ENCODE measurements around the gene MXD3.
"Not testable (repeated sequence)": the region's sequence is repeated elsewhere in the genome, so short reads cannot be mapped to it uniquely, and the experiment has no call there.

Gene MXD3

DNA sequence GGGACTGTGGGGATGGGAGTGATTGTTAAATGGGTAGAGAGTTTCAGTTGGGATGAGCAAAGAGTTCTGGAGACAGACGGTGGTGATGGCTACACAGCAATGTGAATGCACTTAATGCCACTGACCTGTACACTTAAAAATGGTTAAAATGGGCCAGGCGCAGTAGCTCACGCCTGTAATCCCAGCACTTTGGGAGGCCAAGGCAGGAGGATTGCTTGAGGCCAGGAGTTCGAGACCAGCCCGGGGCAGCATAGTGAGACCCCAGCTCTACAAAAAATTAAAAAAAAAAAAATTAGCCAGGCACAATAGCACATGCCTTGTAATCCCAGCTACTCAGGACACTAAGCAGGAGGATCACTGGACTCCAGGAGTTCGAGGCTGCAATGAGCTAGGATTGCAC is 32.1 kb upstream of the MXD3 start:
- no peak for DNase-seq (ENCODE audit: low read depth in 2 of 2)

- not testable (repeated sequence) for DNase-seq (ENCODE audit: low read depth in 2 of 2)
Observed at GRCh38 chr5:177343000-177343399, 31.3 kb upstream of the MXD3 start.

DNA sequence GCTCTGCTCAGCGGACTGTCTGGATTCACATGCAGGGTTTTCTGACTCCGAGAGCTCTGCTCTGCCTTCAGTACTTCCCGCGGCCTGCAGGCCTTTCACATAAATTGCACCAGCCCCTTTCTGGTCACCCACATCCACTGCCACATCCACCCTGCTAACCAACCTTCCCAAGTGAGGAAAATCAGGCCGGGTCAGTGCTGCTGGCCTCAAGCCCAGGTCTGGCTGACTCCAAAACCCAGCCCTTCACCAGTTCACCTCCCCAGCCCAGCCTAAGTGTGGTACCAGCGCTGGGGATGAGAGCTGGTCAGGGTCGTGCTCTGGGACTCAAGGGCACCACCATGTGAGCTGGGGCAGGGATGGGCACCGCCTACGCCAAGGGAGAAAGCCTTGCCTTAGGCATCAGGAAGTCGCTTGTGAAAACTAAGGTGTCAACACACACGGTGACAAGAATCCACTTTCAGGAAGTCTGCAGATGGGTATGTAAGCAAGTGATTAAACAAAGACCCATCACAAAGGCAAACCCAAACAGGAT is 27.5 kb upstream of the MXD3 start:
- DNase-seq (ENCODE audit: low read depth in 2 of 2) = no peak

GRCh38 chr5:177338251-177339106 is 26.8 kb upstream of the MXD3 start:
- no peak for DNase-seq (ENCODE audit: low read depth in 2 of 2)

- no peak for DNase-seq (ENCODE audit: low read depth in 2 of 2)
Observed at GRCh38 chr5:177336603-177337494, 25.2 kb upstream of the MXD3 start.

GRCh38 chr5:177336112-177336511 is 24.4 kb upstream of the MXD3 start:
- no peak for DNase-seq (ENCODE audit: low read depth in 2 of 2)

GRCh38 chr5:177335701-177336065 is 24.0 kb upstream of the MXD3 start:
- no peak for DNase-seq (ENCODE audit: low read depth in 2 of 2)

DNA sequence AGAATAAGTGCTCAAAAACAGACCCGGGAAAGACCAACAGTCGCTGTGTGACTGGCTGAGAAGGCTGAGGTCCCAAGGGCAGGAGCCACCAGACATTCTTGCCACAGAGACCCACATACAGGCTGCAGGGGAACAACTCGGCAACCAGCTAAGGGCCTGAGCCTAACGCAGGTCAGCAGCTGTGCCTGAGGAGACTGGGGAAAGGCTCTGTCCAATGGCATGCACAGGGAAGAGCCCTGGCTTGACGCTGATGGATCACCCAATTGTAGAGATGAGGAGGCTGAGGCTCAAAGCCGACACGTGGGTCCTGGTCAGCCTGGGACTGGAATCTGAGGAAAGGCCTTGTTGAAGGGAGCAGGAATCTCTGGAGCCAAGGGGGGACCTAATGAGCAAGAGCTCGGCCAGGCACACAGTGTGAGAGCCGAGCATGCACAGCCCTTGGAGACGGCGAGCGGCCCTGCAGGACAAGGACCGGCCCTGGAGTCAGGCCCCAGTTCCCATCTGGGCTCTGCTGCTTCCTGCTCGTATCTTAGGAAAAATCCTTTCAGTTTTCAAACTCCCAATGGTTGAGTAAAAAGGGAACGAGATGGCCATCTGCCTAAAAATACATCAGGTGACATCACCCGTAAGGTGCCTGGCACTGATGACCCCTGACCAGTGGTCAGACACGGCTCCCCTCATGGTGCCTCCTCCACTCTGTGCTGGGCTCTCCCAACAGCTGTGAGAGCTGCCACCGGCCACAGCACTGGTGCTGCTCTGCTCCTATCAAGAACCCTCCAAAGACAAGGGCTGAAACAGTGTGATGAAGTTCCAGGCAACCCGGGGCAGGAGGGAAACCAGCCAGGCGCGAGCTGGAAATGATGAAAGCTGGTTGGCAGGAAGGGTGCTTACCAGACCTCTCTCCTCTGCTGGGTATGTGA is 23.3 kb upstream of the MXD3 start:
- no peak for DNase-seq (ENCODE audit: low read depth in 2 of 2)

- no peak for DNase-seq (ENCODE audit: low read depth in 2 of 2)
Observed at GRCh38 chr5:177334155-177334551, 22.5 kb upstream of the MXD3 start.

DNA sequence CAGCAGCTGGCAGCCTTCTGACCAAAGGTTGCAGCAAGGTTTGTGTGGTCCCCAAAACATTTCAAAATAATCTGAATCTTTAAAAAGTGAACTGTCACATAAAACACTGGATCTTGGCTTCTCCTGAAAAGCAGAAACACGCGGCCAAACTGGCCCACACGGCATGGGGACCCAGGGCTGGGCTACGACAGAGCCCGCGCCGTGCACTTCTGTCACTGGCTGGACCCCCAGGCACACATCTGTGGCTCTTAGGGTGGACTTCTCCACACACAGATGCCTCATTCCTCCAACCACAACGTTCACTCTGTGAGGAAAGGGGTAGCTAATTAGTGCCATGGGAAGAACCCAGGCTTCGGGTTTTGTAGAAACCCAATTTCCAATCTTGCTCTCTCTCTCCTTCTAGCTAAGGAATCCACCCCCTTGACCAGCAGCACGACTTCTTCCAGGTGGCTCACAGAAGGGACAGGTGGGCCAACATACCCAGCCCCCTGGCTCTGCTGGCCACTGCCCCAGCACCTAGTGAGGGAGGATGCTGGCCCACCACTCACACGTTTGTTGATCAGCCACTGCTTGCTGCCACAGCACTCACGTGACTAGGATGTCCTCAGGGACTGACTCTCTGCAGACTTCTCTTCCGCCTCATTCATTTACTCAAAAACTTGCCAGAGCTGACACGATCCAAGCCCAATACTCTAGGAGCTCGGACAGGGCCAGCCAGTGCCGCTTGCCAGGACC is 21.9 kb upstream of the MXD3 start:
- DNase-seq (ENCODE audit: low read depth in 2 of 2) = no peak

GRCh38 chr5:177332896-177333260 is 21.2 kb upstream of the MXD3 start:
- DNase-seq (ENCODE audit: low read depth in 2 of 2) = no peak

DNA sequence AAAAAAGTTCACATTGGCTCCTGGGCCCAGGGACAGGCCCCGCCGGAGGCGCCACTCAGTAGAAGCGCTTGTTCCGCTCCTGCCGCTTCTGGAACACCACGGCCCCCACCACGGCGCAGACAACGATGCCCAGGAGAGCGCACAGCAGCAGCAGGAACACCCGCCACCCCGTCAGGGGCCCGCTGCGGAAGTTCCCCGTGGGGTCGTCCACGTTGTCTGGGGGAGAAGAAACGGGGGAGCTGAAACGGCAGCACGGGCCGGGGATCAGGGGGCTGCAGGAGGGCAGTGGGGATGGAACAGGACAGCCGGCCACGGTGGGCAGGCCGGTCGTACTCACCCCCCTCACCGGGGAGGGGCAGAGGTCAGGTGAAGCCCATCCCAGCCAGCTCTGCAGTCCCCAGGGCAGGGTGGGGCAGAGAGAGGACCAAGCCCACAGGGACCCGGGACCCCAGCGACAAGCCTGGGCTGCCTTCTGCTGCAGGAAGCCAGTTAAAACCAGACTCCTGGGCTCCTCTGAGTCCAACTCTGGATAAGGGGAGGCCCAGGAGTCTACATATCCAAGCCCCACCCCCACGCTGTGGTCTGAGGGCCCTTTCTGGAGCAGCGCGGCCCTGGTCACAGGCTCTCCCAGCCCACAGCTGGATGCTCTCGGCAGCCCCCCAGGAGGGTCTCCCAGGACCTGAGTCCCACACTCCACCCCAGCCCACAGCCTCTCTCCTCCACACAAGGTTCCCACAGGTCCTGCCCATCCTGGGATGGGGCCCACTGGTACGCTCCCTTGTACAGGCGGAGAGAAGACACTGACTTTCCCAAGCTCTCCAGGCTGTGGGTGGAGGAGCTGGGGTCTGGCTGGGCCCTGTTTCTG is 20.6 kb upstream of the MXD3 start:
- DNase-seq (ENCODE audit: low read depth in 2 of 2) = no peak

GRCh38 chr5:177330991-177331842 is 19.5 kb upstream of the MXD3 start:
- no peak for DNase-seq (ENCODE audit: low read depth in 2 of 2)

DNA sequence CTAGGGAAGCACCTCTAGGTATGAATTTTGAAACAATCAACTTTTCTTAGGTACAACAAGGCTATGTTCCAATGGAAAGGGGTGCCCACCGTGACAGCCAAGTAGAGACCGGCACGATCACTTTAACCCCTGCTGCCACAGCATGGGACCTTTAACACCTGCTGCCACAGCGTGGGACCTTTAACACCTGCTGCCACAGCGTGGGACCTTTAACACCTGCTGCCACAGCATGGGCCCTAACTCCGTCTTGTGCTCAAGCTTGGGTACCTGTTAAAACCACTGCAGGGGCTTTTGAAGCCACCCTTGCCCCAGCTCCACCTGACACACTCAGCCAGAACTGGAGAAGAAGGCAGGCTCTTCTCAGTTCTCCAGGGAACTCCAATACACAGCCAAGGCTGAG is 18.2 kb upstream of the MXD3 start:
- no peak for DNase-seq (ENCODE audit: low read depth in 2 of 2)

DNA sequence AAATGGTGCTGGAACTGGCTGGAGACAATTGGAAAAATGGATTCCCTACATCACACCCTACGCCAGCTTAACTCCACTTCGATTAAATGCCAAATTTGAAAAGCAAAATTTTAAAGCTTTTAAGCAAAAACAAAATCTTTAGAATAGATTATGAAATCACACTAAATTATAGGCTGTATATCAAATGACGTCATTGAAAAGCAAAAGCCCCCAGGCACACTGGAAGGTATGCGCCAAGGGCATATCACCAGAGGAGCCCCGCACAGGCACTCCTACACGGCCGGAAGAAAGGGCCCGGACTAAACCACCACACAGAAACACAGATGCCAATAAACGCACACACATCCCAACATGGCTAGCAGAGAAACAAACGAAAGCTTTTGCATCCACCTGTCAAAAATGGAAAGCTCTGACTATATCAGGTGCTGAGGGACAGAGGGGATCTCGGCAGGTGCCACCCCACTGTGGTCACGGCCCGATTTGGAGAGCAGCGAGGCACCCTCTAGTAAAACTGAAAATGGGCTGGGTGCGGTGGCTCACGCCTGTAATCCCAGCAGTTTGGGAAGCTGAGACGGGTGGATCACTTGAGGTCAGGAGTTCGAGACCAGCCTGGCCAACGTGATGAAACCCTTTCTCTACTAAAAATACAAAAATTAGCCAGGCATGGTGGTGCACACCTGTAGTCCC is 17.0 kb upstream of the MXD3 start:
- no peak for DNase-seq (ENCODE audit: low read depth in 2 of 2)

DNA sequence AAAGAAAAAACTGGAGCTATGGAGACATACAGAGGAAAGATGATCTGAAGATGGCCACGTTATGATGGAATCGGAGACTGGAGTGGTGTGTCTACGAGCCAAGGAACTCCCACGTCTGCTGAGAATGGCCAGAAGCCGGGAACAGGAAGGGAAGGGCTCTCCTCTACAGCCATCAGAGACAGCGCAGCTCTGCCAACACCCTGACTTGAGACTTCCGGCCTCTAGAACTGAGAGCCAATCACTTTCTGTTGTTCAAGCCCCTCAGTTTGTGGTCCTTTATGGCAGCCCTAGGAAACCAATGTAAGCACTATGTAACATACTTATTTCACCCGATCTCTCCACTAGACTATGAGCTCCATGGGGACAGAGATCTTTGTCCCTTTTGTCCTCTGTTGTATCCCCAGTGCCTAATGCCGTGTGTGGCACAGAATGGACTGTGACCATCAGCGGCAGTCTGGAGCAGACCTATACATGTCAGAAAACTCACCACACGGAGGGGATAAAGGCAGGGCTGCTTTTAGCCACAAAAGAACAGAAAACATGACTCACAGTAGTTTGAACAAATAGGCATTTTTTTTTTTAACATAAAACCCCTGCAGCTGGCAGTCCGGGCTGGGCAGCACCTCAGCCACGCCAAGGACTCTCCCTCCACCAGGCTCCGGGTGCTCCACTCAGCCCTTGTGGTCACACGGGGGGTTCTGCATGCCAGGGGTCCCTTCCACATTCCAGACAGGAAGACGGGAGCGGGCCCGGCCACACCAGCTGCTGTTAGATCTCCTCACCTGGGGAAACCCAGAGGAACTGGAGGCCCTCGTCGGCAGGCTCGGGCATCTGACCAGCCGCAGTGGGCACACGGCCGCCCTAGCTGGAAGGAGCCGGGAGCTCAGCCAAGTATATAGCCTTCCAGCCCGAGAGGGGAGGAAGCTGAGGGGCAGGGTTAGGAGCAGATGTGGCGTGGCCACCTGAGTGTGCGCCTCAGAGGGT is 16.1 kb upstream of the MXD3 start:
- no peak for DNase-seq (ENCODE audit: low read depth in 2 of 2)

DNA sequence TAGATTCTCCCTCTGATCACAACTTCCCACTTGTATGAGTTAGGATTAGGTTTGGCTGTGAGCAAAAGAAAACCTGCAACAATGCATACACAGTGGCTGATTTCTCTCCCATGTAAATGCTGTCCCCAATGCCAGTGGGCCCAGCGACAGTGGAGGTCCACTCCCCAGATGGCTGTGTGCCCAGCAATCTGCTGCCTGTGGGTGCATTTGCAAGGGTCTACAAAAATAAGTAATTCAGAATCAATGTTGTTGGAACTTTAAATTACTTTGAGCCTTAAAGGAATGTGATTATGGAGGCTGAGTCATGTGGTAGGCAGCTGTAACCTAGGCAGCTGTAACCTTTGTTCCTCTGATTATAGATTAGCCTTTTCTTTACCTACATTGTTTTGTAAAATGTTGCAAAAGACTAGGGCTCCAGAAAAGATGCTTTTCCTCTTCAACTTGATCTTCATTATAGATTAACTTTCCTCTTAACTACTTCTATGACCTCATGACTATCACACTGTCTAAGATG is 14.2 kb upstream of the MXD3 start:
- no peak for DNase-seq (ENCODE audit: low read depth in 2 of 2)

Data from stimulated activated CD4-positive, alpha-beta T cell treated with anti-CD3 and anti-CD28 coated beads, Interleukin-1b, Interleukin-23, amount 100 ng/mL, for 4 hours (primary cell).